Memory B cell (primary cell): ENCODE data around the gene GOLGA6D.
A peak's percentile ranks its signal among the peaks of the same experiment; 100 is the strongest.
"Not testable (repeated sequence)": the region's sequence is repeated elsewhere in the genome, so short reads cannot be mapped to it uniquely, and the experiment has no call there.

ENCODE experiments used
- ATAC-seq: fragments of 150-1000 bp; cut with Tn5 transposase; 2 replicates; pipeline ENCODE4 v1.10.0; 2021; ENCODE audit warnings: low read depth, mild to moderate bottlenecking, moderate library complexity
- DNase-seq, 2 donors: peaks; one replicate each; pipeline ENCODE4 v3.0.0; 2022; ENCODE audit warnings: low spot score in 2 of 2
- H3K27ac Mint-ChIP-seq: one replicate; pipeline ENCODE4 v1.8.0; 2022; ENCODE audit warnings: mild to moderate bottlenecking, moderate library complexity, mixed read lengths
- H3K27me3 Mint-ChIP-seq: one replicate; pipeline ENCODE4 v1.8.0; 2022; ENCODE audit warnings: mixed read lengths
- H3K36me3 Mint-ChIP-seq: one replicate; pipeline ENCODE4 v1.8.0; 2022; ENCODE audit warnings: mild to moderate bottlenecking, mixed read lengths
- H3K4me1 Mint-ChIP-seq: one replicate; pipeline ENCODE4 v1.8.0; 2022; ENCODE audit warnings: mixed read lengths
- H3K4me3 Mint-ChIP-seq: one replicate; pipeline ENCODE4 v1.8.0; 2022; ENCODE audit warnings: mild to moderate bottlenecking, moderate library complexity, mixed read lengths
- H3K9me3 Mint-ChIP-seq: one replicate; pipeline ENCODE4 v1.8.0; 2022; ENCODE audit warnings: mixed read lengths

Gene GOLGA6D

DNA sequence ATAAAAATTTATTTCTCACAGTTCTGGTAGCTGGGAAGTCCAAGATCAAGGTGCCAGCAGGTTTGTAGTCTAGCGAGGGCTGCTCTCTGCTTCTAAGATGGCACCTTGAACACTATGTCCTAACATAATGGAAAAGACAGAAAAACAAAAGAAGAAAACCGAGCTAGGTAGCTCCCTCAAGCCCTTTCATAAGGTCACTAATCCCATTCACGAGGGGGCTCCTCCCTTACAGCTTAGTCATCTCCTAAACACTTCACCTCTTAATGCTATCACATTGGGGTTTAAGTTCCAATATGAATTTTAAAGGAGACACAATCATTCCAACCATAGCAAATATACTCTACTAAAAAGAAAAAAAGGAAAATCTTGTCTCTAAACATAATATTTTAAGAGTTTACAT lies 23.6 kb downstream of the GOLGA6D start:
- DNase-seq = no peak
- no peak overlapping the region for H3K4me3 Mint-ChIP-seq
- no peaks in the 10 kb centered on the region for H3K4me1 Mint-ChIP-seq
- ATAC-seq = no peak
- no peaks in the 10 kb centered on the region for H3K9me3 Mint-ChIP-seq
- H3K36me3 Mint-ChIP-seq = no peaks in the 10 kb centered on the region
- no peak overlapping the region for H3K27ac Mint-ChIP-seq
- H3K27me3 Mint-ChIP-seq = peaks cover 33% of the 10 kb centered on the region

DNA sequence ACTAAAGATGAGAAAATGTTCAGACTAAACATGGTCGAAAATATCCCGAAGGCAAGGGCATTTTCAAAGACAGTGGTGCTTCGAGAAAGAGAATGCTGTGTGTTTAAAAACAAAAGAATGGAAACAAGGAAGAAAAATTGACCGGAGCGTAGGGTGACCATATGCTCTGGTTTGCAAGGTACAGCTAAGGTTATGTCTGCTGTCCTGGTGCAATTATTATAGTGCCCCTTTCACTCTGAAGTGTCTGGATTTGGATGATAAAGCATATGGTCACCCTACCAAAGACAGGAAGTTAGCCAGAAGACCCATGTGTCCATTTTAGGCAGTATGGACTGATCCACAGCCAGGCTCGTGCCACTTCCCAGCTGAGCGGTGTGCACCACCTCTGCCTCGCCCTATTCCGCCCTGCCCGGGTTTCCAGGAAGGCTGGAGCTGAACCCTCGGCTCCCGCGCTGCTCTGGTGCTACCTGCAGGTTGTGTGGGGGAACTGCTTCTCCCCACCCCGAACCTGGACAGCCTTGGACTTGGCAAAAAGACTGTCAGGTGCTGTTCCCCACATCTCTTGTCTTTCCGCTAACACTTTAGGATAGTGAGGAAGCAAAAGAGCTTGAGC lies 25.2 kb downstream of the GOLGA6D start:
- peaks cover 38% of the 10 kb centered on the region for H3K27me3 Mint-ChIP-seq
- H3K4me3 Mint-ChIP-seq = no peak overlapping the region
- H3K27ac Mint-ChIP-seq = no peak overlapping the region
- H3K9me3 Mint-ChIP-seq = no peaks in the 10 kb centered on the region
- no peaks in the 10 kb centered on the region for H3K36me3 Mint-ChIP-seq
- H3K4me1 Mint-ChIP-seq = no peaks in the 10 kb centered on the region
- ATAC-seq (peak; percentile 64), DNase-seq (no peak)

DNA sequence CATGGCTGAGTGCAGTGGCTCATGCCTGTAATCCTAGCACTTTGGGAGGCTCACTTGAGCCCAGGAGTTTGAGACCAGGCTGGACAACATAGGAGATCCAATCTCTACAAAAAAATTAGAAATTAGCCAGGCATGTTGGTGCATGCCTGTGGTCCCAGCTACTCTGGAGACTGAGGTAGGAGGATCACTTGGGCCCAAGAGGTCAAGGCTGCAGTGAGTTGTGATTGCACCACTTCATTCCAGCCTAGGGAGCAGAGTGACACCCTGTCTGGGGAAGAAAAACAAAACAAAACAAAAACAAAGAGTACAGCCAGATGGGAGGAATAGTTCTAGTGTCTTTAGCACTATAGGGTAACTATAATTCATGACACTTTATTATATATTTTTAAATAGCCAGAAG lies 27.1 kb downstream of the GOLGA6D start:
- no peak for DNase-seq
- peaks cover 32% of the 10 kb centered on the region for H3K27me3 Mint-ChIP-seq
- H3K4me3 Mint-ChIP-seq = no peak overlapping the region
- H3K27ac Mint-ChIP-seq = peak overlapping the region; percentile 21
- no peaks in the 10 kb centered on the region for H3K9me3 Mint-ChIP-seq
- ATAC-seq = no peak
- H3K36me3 Mint-ChIP-seq = no peaks in the 10 kb centered on the region
- no peaks in the 10 kb centered on the region for H3K4me1 Mint-ChIP-seq

DNA sequence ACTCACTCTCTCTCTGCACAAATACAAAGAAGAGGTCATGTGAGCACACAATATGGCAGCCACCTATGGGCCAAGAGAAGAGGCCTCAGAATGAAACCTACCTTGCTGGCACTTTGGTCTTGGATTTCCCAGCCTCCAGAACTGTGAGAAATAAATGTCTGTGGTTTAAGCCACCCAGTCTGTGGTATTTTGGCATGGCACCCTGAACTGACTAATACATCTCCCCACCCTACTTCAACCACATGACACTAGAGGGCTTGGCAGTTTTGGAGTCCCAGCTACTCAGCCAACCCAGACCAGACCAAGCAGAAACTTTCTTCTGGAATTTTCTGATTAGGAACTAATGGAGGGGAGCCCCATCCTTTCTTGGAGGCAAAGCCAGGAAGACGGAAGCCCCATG lies 29.9 kb downstream of the GOLGA6D start:
- DNase-seq, H3K4me1 Mint-ChIP-seq, H3K9me3 Mint-ChIP-seq, H3K27ac Mint-ChIP-seq, H3K4me3 Mint-ChIP-seq, ATAC-seq, H3K36me3 Mint-ChIP-seq: not testable (repeated sequence)
- peaks cover 18% of the 10 kb centered on the region for H3K27me3 Mint-ChIP-seq

DNA sequence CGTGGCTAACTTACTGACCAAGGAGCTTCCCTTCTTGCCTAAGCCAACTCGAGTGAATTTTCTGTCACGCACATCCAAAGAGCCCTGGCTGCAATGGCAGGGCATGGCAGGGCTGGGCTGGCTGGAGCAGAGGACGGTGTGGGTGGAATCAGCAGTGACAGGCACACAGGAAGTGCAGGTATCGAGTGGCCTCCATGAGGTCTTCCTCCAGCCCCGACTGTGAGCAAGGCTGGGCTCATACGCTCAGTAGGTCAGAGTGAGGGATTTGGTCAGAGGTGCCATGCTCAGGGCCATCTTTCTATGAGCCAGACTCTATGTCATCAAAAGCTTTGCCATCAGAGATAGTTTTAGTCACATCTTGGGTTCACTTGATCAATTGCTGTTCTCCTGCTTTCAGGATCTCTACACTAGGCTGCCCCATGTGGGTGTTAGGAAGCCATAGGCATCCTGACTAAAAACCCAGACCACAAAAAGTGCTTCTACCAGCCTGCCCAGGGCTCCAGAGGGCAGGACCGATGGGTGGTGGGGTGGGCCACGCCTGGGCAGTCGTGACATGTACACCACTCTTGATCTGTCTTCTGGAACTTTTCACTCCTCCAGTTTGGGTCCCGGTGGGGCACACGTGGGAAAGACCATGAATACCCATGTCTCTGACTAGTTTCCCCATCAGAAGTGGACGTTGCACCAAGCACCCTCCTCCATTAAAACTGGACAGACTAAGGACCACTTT lies 30.6 kb downstream of the GOLGA6D start:
- Mint-ChIP-seq H3K9me3 (no peaks in the 10 kb centered on the region), H3K36me3 (no peaks in the 10 kb centered on the region), H3K4me1 (no peaks in the 10 kb centered on the region), H3K4me3 (no peak overlapping the region), H3K27ac (no peak overlapping the region), H3K27me3 (peaks cover 13% of the 10 kb centered on the region)
- no peak for ATAC-seq
- no peak for DNase-seq

DNA sequence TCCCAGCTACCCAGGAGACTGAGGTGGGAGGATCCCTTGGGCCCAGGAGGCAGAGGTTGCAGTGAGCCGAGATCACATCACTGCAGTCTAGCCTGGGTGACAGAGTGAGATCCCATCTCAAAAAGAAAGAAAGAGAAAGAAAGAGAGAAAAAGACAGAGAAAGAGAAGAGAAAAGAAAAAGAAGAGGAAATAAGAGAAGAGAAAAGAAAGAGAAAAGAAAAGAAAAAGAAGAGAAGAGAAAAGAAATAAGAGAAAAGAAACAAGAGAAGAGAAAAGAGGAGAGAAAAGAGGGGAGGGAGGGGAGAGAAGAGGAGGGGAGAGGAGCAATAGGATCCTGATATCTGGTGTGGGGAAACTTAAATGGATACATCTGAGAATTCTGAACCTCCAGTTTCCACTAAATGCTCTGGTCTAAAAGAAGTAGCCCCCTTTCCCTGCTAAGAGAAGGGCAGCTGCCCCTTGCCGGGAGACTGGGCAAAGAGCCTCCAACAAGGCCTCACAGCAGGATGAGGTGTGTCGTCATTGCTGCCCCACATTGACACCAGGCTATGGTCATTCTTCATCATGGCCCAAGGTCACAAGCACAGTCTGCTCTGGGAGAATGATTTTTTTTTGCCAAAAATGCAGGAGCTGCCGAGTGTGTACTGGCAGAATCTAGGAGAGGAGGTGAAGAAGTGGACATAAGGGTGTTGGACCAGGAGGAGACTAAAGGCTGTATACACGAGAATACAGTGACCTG lies 32.1 kb downstream of the GOLGA6D start:
- Mint-ChIP-seq H3K4me1 (no peaks in the 10 kb centered on the region), H3K4me3 (no peak overlapping the region), H3K9me3 (no peaks in the 10 kb centered on the region), H3K36me3 (no peaks in the 10 kb centered on the region), H3K27ac (no peak overlapping the region), H3K27me3 (peaks cover 10% of the 10 kb centered on the region)
- no peak for ATAC-seq
- no peak for DNase-seq

DNA sequence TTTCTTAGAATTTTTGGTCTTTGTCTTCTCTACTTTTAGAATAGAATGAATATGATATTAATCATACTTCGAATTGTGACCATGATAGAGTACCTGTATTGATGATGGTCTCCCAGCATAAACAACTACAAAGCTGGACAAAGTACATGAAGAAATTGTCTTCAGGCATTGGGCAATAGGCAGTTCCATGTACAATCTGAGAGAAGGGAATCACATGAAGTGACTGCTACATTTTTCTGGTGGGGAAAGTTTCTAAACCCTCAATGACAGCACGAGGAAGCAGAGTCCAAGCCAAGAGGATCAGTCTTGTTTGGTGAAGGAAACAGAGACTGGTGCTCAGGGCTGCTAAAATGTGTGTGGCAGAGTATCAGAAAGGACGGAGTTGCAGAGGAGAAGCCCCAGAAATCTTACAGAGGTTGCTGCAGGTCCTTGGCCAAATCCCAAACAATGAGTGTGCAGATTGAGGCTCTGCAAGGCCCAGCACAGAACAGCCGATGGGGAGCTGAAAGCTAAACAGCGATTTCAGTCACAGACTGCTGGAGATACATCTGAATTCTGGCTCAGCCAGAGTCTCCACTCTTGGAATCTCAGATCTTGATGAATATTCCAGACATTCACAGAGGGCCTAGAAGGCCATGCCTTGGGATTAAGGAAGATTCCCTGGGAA lies 36.7 kb downstream of the GOLGA6D start:
- not testable (repeated sequence) for H3K36me3 Mint-ChIP-seq, H3K27ac Mint-ChIP-seq, H3K4me3 Mint-ChIP-seq, H3K27me3 Mint-ChIP-seq, H3K9me3 Mint-ChIP-seq, H3K4me1 Mint-ChIP-seq, ATAC-seq, DNase-seq

DNA sequence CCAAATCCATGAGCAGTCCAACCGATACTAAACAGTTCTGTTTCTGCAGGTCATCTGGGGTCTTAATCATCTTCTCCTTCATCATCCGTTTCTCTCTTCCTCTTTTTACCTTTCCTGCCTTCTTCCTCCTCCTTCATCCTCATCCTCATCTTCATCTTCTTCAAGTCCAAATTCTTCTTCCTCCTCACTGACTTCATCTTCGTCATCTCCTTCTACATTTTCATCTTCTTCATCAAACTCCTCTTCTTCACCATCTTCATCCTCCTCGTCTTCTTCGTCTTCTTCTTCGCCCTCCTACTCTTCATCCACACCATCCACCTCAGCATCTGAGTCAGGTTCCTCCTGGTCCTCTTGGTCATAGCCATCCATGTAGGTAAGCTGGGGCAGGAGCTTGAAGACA lies 39.1 kb downstream of the GOLGA6D start:
- no peak for DNase-seq
- no peak overlapping the region for H3K4me3 Mint-ChIP-seq

DNA sequence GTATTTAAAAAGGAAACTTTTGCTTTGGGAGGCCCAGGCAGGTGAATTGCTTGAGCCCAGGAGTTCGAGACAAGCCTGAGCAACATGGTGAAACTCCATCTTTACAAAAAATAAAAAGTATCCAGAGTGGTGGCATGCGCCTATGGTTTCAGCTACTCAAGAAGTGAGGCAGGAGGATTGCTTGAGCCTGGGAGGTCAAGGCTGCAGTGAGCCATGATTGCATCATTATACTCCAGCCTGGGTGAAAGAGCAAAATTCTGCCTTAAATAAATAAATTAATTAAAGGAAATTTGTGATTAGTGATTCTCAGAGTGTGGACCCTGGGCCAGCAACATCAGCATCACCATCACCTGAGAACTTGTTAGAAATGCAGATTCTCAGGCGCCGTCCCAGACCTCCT lies 43.3 kb downstream of the GOLGA6D start:
- peaks cover 3% of the 10 kb centered on the region for H3K4me1 Mint-ChIP-seq
- H3K36me3 Mint-ChIP-seq = no peaks in the 10 kb centered on the region
- H3K27ac Mint-ChIP-seq = no peak overlapping the region
- no peaks in the 10 kb centered on the region for H3K9me3 Mint-ChIP-seq
- H3K4me3 Mint-ChIP-seq = no peak overlapping the region
- H3K27me3 Mint-ChIP-seq = peaks cover 10% of the 10 kb centered on the region
- ATAC-seq = no peak
- DNase-seq = no peak

More for the DNA sequence above, 39.1 kb downstream of the GOLGA6D start:
- Mint-ChIP-seq H3K4me1 (no peaks in the 10 kb centered on the region), H3K27me3 (peaks cover 3% of the 10 kb centered on the region), H3K27ac (no peak overlapping the region), H3K9me3 (no peaks in the 10 kb centered on the region), H3K36me3 (no peaks in the 10 kb centered on the region)
- ATAC-seq = no peak

DNA sequence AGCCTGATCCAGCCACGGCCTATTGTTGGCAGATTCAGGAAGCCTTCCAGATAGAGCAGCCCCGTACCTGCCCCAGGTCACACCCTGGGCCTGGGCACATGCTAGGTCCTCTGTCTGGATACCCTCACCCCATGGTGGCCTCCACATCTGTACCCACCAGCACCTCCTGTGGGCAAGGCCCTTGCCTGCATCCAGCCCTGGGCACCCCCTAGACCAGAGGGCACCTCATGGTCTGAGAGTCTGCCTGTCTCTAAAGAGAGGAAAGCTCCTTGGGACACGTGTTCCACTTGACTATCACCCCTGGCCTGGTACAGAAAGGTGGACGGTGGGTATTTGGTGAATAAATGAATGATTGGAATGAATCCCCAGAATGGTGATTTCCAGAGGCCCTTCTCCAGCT lies 44.4 kb downstream of the GOLGA6D start:
- ATAC-seq (no peak), DNase-seq (no peak)
- H3K36me3 Mint-ChIP-seq = no peaks in the 10 kb centered on the region
- H3K4me1 Mint-ChIP-seq = peaks cover 3% of the 10 kb centered on the region
- H3K4me3 Mint-ChIP-seq = no peak overlapping the region
- peaks cover 8% of the 10 kb centered on the region for H3K27me3 Mint-ChIP-seq
- no peaks in the 10 kb centered on the region for H3K9me3 Mint-ChIP-seq
- H3K27ac Mint-ChIP-seq = no peak overlapping the region

DNA sequence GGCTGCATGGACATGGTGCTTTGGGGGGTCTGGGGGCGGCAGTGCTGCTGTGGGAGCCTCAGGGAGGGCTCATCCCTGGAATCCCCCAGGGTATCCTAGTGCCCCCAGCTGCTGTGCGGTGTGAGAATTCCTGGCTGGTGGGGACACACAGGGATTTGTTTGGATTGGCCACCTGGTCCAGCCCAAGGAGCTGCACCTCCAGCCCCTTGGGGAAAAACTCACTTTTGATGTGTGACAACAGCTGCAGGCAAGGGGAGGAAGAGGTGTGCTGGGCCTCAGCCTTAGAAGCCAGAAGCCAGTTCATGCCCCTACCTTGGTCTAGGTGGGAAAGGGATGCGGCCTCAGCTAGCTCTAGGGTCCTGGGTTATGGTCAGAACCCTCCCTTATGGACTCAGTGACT lies 44.9 kb downstream of the GOLGA6D start:
- Mint-ChIP-seq H3K27me3 (peaks cover 10% of the 10 kb centered on the region), H3K4me1 (peaks cover 3% of the 10 kb centered on the region), H3K9me3 (no peaks in the 10 kb centered on the region), H3K4me3 (no peak overlapping the region), H3K36me3 (no peaks in the 10 kb centered on the region), H3K27ac (no peak overlapping the region)
- ATAC-seq (no peak), DNase-seq (no peak)

DNA sequence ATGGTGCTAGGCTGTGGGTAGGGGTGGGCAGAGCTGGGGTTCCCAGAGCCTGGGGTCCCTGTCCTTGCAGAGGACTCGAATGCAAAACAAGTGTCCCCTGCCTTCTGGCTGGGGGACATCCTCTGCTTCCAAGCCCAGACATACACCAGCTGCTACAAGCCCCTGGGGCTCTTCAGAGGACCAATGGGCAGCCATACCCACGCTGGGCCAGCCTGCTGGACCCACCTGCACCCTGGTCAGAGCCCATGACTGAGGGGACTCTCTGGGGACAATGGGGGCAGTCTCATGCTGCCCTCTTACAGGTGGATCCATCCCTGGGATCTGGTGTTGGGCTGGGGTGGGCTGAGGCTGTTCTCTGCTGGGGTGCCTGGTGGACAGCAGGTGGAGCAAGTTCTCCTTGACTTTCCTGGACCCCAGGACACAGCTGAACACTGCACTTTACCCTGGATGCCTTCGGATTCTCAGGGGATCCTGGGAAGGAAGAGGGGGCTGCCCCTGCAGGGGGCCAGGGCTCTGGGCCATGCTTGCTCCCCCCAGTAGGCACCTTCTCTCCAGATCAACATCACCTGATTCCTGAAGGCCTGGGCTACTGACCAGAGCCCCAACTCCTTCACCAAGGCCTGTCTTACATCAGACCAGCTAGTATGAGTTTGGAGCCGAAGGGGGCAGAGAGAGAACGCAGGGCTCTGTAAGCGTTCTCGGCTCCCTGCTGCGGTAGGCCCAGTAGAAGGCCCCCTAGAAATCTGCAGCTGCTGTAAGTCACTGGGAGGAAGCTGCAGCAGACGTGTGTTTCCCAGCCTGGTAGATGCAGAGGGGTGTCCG lies 46.1 kb downstream of the GOLGA6D start:
- Mint-ChIP-seq H3K9me3 (no peaks in the 10 kb centered on the region), H3K27me3 (peaks cover 10% of the 10 kb centered on the region), H3K36me3 (no peaks in the 10 kb centered on the region), H3K27ac (no peak overlapping the region), H3K4me3 (no peak overlapping the region), H3K4me1 (peaks cover 3% of the 10 kb centered on the region)
- no peak for DNase-seq
- no peak for ATAC-seq

DNA sequence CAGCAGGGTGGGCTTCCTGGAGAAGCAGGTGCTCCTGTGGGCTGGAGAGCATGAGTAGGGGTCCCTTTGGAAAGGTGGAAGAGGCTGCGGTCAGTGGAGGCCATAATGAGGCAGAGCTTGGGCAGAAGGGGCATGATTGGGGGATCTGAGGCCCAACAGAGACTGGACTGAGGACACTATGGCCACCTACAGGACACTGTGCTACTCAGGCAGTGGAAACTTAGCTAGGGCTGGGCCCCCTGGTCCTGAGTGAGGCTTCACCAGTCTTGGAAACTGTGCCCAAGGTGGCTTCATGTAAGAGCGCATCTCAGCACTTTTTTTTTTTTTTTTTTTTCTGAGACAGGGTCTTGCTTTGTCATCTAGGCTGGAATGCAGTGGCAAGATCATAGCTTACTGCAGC lies 46.9 kb downstream of the GOLGA6D start:
- Mint-ChIP-seq H3K4me3 (no peak overlapping the region), H3K4me1 (peaks cover 3% of the 10 kb centered on the region)
- ATAC-seq = no peak

More for the DNA sequence above, 46.9 kb downstream of the GOLGA6D start:
- no peak overlapping the region for H3K27ac Mint-ChIP-seq
- H3K27me3 Mint-ChIP-seq = peaks cover 10% of the 10 kb centered on the region
- no peaks in the 10 kb centered on the region for H3K36me3 Mint-ChIP-seq
- DNase-seq = no peak
- H3K9me3 Mint-ChIP-seq = no peaks in the 10 kb centered on the region
